HPDE6-E6E7 (cell line): ENCODE data around the gene GGPS1.
"Not testable (repeated sequence)": the region's sequence is repeated elsewhere in the genome, so short reads cannot be mapped to it uniquely, and the experiment has no call there.

ENCODE experiments used
- DNase-seq: peaks from one replicate; pipeline ENCODE4 v3.0.0; 2011; ENCODE audit warnings: missing footprints; ENCODE audit errors: extremely low spot score

The GGPS1 gene

DNA sequence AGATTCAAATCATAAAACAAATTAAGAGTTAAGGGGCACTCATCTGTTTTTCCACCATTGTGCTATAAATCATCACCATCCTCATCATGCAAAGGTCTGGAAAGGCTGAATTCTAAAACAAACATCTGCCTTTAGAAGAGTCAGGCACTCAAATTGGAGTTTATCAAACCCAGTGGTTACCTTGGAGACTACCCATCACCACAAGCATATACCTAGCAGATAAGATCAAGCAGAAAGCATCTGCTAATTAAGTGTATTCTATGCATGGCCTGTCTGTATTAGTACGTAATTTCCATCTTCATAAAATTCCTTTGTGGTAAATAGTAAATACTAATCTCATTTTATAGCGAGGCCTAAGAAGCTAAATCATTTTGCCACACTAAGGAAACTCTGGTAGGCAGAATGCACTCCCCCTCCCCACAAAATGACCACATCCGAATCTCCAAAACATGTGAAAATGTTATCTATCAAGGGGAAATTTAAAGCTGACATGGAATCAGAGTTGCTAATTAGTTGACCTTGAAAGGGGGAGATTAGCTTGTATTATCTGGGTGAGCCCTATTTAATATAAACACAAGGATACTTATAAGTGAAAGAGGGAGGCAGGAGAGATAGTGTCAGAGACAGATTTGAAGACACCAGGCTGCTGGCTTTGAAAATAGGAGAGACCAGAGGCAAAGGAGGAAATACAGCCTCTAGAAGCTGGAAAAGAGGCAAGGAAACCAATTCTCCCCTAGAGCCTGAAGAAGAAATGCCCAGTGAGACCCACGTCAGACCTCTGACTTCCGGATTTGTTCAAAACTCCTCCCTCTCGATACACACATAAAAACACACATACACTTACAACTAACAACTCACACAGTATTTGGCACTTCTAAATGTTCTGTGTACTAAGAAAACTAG is 23.6 kb upstream of the GGPS1 start:
- DNase-seq, result no peak

DNA sequence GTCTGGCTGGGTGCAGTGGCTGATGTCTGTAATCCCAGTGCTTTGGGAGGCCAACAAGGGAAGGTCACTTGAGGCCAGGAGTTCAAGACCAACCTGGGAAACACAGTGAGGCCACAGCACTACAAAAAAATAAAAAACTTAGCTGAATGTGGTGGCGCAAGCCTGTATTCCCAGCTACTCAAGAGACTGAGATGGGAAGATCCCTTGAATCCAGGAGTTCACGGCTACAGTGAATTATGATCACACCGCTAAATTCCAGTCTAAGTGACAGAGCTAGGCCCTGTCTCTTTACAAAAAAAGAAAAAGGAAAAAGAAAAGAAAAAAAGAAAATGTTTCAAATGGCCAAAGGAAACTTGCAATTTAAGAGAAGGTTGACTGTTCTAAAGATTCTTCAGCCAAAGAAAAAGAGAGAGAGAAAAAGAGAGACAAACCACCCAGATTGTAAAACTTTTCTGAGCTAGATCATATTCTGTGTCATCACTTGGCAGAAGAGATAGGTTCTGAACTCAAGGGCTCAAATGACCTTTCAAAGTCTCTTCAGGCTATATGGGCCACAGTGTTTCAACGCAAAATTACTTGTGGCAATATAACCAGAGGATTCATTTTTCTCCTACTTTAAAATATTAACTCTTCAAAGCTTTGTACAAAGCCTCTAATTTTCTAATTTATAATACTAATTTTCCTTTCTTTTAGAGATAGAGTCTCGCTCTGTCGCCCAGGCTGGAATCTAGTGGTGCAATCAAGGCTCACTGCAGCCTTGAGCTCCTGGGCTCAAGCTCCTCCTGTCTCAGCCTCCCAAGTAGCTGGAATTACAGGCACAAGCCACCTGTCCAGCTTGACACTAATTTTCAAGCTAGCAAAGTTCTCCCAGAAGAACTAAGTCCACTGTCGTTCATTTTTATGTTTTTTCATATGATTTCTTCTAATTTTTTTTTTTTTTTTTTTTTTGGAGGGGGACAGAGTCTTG is 20.9 kb upstream of the GGPS1 start:
- no peak for DNase-seq

- DNase-seq, result not testable (repeated sequence)
Observed at GRCh38 chr1:235309206-235309605, 19.2 kb upstream of the GGPS1 start.

GRCh38 chr1:235313262-235313661 is 15.1 kb upstream of the GGPS1 start:
- no peak for DNase-seq

GRCh38 chr1:235313931-235314678 is 14.3 kb upstream of the GGPS1 start:
- no peak for DNase-seq

DNA sequence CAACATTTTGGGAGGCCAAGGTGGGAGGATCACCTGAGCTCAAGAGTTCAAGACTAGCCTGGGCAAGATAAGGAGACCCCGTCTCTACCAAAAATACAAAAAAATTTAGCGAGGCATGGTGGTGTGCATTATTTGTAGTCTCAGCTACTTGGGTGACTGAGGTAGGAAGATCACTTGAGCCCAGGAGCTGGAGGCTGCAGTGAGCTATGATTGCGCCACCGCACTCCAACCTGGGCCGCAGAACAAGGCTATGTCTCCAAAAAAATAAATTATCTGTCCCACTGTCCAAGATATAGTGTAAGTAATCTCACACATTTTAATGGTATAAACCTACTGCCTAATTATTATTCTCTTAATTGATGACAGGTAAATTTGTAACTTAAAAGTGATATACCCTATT is 13.2 kb upstream of the GGPS1 start:
- DNase-seq, result no peak

DNA sequence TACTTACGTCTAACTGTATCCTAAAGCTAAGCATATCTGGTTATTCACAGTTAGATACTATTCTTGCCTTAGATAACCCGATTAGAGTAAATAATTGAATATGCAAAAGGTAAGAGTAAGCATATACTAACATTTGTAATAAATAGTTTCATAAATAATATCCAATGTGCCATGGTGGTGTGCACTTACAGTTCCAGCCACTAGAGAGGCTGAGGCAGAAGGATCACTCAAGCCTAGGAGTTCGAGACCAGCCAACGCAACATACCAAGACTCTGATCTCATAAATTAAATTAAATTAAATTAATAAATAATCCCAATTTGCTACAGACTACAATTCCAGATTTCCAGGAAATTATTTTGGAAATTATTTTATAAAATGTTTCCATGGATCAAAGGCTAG is 12.6 kb upstream of the GGPS1 start:
- DNase-seq, result no peak

GRCh38 chr1:235317168-235317567 is 11.2 kb upstream of the GGPS1 start:
- DNase-seq, result no peak

DNA sequence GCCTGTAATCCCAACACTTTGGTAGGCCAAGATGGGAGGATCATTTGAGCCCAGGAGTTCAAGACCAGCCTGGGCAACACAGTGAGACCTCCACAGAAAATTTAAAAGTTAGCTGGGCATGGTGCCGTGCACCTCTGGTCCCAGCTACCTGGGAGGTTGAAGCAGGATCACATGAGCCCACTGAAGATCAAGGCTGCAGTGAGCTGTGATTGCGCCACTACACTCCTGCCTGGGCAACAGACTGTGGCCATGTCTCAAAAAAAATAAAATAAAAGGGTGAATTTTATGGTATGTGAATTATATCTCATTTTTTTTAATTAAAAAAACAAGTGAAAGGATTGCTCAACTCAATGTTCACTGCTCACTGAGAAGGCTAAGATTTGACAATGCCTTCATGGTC is 9.1 kb upstream of the GGPS1 start:
- DNase-seq, result no peak

DNA sequence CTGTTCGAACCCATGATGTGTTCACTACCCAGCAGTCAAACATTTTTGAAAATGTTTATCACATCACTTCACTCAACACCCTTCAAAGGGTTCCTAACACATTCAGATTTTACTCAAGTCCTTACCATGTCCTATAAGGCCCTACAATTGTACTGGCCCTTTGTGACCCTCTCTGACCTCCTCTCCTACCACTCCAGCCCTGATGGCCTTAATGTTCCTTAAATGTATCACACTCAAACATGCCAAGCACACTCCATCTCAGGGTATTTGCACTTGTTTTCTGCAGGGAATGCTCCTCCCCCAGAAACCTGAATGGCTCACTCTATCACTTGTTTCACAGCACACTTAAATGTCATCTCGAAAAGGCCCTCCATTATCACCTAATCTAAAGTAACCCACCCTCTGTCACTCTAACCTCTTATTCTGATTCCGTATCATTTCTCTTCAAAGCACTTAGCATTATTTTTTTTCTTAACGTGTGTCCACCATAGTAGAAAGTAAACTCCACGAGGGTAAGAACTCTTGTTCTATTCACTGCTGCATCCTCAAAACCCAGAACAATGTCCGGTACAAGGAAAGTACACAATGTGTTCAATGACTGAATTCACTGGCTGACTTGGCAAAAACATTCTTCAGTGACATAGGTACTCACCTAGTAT is 7.7 kb upstream of the GGPS1 start:
- no peak for DNase-seq

DNA sequence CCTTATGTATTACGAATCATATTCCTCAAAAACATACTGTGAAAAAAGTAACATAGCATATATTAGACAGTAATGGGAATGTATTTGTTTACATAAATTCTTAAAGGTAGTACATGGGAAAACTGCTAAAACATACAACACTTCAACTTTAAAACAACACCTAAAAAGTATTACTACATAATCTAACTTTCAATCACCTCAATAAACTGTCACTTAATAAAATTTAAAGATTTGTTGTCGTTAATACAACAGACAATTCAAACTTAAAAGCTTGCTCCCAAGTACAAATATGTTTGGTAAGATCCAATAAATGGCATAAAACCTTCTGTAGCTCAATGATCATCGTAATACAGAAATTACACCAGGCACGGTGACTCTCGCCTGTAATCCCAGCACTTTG is 4.1 kb upstream of the GGPS1 start:
- DNase-seq, result no peak

GRCh38 chr1:235325139-235325538 is 3.2 kb upstream of the GGPS1 start:
- no peak for DNase-seq

DNA sequence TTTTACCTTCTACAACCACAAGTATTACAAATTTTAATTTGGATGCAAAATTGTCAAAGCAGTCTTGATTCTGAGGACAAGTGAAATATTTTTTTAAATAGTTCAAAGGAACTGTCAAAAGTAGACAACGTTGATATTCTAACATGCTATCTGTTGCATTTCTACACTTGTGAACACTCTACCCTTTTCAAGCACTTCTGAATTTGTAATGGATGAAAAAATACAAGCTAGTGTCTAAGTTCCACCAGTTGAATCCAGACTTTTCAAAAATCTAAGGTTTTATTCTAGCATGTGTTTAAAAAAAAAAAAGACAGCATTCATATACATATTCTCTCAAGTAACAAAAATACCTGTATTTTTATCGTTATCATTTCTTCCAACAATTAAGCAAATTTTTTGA is 2.5 kb upstream of the GGPS1 start:
- no peak for DNase-seq

GRCh38 chr1:235326719-235327558 is 1.4 kb upstream of the GGPS1 start:
- DNase-seq, result no peak

- DNase-seq, result no peak
Observed at GRCh38 chr1:235327559-235328270, 655 bp upstream of the GGPS1 start, which contains the start of gene ARID4B. ARID4B (minus strand) TSS chr1:235328179; CDS start chr1:235326919, 1,260 bp downstream.

DNA sequence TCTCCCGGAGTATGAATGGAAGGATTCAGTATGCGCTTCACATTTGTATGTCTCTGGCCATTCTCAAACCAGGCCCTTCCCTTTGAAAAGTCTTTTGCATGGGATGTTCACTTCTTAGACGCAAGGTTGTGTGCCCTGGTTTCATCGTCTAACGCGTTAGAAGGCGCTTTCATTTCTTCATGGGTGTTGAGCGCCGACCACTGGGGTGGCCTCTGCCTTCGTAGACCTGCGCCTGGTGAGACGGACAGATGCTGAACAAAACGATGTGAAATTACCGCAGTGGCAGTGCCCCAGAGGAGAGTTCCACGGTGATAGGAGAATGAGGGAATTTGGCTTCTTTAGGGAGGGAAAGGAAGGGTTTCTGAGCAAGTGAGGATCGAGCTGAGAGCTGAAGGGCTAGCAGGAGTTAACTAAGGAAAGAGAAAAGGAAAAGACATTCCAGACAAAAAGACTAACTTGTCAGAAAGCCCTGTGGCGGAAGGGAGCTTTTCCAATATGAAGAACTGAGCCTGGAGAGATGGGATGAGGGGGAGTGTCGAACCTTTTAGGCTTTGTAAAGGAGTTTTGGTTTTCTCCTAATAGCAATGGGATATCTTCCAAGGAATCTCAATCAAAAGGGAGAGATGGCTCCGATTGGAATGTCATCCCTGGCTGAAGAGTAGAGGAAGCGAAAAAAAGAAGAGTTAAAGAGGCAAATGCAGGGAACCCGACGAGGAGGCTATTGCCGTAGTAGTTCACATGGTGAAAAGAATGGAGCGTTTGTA is 951 bp downstream of the GGPS1 start:
- DNase-seq, result no peak

- DNase-seq, result no peak
Observed at GRCh38 chr1:235330918-235331285, 2.5 kb downstream of the GGPS1 start.

- DNase-seq, result no peak
Observed at GRCh38 chr1:235331401-235331800, 3.0 kb downstream of the GGPS1 start.

GRCh38 chr1:235336903-235337302 is 8.5 kb downstream of the GGPS1 start:
- no peak for DNase-seq
